NCI-H146 treated with DMSO at 0.1 percent for 48 hours (cell line): ENCODE results near the gene SCYL3.
"Not testable (repeated sequence)": the region's sequence is repeated elsewhere in the genome, so short reads cannot be mapped to it uniquely, and the experiment has no call there.

Experiments
- DNase-seq: peaks from one replicate; lab custom pipeline; 2025; ENCODE audit not compliant: unreplicated experiment; lab: John Stamatoyannopoulos, UW

The SCYL3 gene

GRCh38 chr1:169893645-169894423 is at the start of gene SCYL3:
SCYL3 (minus strand) TSS chr1:169893896; CDS start chr1:169888840, 5,056 bp downstream.
- peak; percentile 98 for DNase-seq

- no peak for DNase-seq
These were observed 48.5 kb upstream of the SCYL3 start for GRCh38 chr1:169941982-169942830.

- no peak for DNase-seq
These were observed 40.5 kb upstream of the SCYL3 start for GRCh38 chr1:169933984-169934725.

- no peak for DNase-seq
These were observed 38.1 kb upstream of the SCYL3 start for GRCh38 chr1:169931795-169932231.

GRCh38 chr1:169929210-169929526 is 35.5 kb upstream of the SCYL3 start:
- no peak for DNase-seq

GRCh38 chr1:169928438-169929209 is 34.9 kb upstream of the SCYL3 start:
- DNase-seq = peak; percentile 21

- DNase-seq = no peak
These were observed 32.1 kb upstream of the SCYL3 start for GRCh38 chr1:169925505-169926482.

- no peak for DNase-seq
These were observed 31.1 kb upstream of the SCYL3 start for GRCh38 chr1:169924829-169925228.

- DNase-seq = no peak
These were observed 30.4 kb upstream of the SCYL3 start for GRCh38 chr1:169924063-169924462.

- no peak for DNase-seq
These were observed 27.4 kb upstream of the SCYL3 start for GRCh38 chr1:169921080-169921479.

GRCh38 chr1:169918927-169919326 is 25.2 kb upstream of the SCYL3 start:
- DNase-seq = no peak

GRCh38 chr1:169918220-169918619 is 24.5 kb upstream of the SCYL3 start:
- not testable (repeated sequence) for DNase-seq

- no peak for DNase-seq
These were observed 21.5 kb upstream of the SCYL3 start for GRCh38 chr1:169915150-169915549.

GRCh38 chr1:169914531-169914930 is 20.8 kb upstream of the SCYL3 start:
- DNase-seq = no peak

GRCh38 chr1:169909499-169909898 is 15.8 kb upstream of the SCYL3 start:
- no peak for DNase-seq

GRCh38 chr1:169906938-169907337 is 13.2 kb upstream of the SCYL3 start:
- no peak for DNase-seq

- no peak for DNase-seq
These were observed 11.1 kb upstream of the SCYL3 start for GRCh38 chr1:169904834-169905233.

GRCh38 chr1:169902751-169903150 is 9.1 kb upstream of the SCYL3 start:
- DNase-seq = no peak

GRCh38 chr1:169901115-169901514 is 7.4 kb upstream of the SCYL3 start:
- DNase-seq = no peak

GRCh38 chr1:169900571-169900970 is 6.9 kb upstream of the SCYL3 start:
- no peak for DNase-seq
